Skin of body (tissue), 2 donors: ENCODE measurements around the gene PKN1. TPM values are rescaled to one million over a fixed set of nuclear protein-coding genes. Genes with fewer than 3 reads are reported as not detected.
"Not testable (repeated sequence)": the region's sequence is repeated elsewhere in the genome, so short reads cannot be mapped to it uniquely, and the experiment has no call there.

Experiments used
- DNase-seq: peaks from one replicate; lab custom pipeline; 2025; lab: John Stamatoyannopoulos, UW
- total RNA-seq: library from RNA; depleted of rRNA; stranded (reverse); fragments of >200 nt; gene quantifications from one replicate; pipeline ENCODE4 v1.2.3, GENCODE V29; 2014

PKN1 gene
- total RNA-seq, 1 donor from 2014 or later, result 32.3 TPM

DNA sequence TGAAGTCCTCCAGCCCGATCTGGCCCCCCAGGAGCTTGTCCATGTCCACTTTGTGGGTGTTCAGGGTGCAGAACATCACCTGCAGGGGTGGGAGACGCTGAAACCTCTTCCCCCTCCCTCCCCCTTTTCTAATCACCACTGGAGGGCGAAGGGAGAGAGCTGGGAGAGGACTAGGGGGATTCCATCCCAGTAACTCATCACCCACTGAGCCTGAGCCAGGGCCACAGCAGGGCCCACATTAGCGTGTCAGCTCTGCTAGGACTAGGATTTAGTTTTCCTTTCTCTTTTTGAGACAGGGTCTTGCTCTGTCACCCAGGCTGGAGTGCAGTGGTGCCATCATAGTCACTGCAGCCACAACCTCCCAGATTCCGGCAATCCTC is 47.6 kb downstream of the PKN1 start:
- no peak for DNase-seq

DNA sequence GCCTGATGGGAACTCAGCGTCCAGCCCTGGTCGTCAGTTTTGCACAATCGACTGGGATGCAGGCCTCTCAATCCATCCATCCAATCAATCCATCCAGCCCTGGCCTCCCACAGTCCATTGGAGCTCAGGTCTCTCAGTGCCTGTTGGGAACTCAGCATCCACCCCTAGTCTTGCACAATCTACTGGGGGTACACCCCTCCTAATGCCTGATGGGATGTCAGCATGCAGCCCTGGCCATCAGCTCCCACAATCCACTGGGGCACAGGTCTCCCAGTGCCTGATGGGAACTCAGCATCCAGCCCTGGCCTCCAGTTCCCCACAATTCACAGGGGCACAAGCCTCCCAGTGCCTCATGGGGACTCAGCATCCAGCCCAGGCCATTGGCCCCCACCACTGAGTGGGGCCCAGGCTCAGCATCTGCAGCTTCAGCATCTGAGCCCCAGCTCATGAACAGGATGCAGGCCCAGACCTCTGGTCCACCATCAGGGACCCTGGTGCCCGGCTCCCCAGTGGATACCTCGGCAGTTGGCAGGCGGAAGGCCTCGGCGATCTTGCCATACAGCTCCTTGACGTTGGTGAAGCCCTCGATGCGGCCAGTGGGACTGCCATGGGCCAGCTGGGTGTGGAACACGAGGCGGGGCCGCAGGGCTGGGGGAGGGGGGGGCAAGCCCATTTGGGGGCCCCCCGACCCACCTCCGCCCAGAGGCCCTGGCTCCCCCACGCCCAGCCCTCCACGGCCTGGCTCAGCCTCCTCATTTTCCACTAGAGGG is 49.3 kb downstream of the PKN1 start:
- no peak for DNase-seq

DNA sequence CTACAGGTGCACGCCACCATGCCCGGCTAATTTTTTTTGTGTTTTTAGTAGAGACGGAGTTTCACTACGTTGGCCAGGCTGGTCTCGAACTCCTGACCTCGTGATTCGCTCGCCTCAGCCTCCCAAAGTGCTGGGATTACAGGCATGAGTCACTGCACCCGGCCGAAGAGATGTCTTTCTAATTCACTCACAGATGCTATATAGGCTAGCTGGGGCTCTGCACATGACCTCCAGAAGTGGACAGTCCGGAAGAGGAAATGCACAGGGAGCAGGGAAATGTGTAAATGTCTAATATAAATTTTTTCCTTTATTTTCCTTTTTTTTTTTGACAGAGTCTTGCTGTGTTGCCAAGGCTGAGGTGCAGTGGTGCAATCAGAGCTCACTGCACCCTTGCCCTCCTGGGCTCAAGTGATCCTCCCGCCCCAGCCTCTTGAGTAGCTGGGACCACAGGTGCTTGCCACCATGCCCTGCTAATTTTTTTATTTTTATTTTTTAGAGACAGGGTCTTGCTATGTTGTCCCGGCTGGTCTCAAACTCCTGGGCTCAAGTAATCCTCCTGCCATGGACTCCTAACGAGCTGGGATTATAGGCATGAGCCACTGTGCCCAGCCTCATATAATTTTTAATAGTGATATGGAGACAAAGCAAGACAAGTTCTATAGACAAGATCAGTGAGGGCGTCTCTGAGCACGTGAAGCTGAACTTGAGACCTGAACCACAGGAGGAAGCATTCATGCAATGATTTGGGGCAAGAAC is 54.4 kb downstream of the PKN1 start:
- no peak for DNase-seq

DNA sequence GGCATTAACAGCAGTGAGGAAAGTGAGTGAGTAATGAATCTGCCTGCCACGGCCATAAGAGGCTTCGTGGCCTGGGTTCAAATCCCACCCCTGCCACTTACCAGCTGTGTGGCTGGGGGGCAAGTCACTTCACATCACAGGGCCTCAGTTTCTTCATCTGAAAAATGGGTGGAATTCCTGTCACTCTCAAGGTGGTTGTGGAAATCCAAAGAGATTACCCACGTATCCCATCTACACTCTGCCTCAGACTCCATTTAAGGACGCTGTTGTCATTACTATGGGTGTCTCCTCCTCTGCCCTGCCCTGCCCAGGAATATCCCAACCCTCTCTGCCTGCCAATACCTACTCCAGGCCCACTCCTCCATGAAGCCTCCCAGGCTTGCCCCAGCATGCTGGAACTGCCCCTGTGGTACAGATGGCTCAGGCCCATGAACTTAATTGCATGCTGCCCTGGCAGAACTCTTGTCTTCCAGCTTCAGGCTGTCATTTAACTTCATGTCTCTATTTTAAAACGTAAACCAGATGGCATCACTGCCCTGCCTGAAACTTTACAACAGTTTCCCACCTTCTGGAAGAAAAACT is 59.7 kb downstream of the PKN1 start:
- DNase-seq, result no peak

DNA sequence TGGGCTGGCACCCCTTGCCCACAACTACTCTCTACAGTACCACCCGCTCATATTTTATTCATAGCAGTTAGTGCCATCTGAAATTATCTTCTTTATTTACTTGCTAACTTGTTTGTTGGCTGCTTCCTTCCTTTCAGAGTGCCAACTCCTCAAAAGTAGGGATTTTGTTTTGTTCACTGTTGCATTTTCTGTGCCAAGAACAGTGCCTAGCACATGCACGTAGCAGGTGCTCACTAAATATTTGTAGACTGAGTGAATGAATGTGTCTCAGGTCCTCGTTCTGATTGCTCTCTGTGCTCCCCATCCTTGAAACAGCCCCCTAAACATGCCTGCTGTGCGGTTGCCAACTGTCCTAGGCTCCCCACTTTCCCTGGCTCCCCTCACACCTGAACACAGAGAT is 61.3 kb downstream of the PKN1 start:
- DNase-seq, result no peak

DNA sequence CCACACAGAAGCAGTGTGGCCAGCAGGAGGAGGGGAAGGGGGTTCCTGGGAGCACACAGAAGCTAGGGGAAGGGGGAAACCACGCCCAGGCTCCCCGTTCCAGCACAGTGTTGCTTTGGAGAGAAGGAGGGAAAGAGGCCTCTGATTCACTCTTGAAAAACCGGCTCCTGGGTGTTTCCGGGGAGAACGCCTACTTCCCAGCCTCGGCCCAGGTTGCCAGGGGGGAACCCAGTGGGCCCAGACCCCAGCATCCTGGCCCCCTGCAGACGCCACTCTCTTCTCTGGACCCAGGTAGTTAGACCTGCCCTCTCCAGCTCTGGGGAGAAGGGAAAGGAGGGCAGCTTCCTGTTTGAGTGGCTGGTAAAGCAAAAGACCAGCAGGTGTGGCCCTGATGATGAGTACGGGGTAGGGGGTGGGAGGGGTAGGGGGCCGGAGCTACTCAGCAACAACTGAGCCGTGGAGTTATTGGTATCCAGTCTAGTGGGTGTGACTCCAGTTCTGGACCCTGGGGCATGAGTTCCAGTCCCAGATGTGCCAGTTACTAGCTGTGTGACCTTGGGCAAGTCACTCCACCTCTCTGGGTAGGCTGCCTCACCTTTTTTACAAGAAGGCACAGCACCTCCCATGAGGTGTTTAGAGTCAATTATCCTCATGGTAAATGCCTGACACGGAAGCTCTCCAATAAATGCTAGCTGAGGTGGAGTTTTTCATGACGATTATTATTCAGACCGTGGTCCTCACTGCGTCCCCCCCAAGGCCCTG is 62.0 kb downstream of the PKN1 start:
- no peak for DNase-seq

DNA sequence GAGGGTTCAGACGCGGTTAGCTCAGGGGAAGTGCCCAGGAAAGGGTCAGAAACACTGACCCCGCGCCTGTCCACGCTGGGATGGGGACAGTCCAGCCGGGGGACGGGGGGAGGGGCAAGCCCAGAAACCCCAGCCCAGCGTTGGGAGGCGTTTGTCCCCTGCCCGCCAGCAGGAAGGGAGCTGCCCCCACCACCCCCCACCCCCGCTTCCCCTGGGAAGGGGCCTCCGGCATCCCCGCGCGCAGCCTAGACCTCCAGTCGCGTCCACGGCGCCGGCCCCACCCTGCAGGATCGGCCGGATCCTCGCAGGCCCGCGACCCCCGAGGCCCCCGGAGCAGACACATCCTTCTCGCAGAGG is 62.5 kb downstream of the PKN1 start:
- DNase-seq, result no peak

DNA sequence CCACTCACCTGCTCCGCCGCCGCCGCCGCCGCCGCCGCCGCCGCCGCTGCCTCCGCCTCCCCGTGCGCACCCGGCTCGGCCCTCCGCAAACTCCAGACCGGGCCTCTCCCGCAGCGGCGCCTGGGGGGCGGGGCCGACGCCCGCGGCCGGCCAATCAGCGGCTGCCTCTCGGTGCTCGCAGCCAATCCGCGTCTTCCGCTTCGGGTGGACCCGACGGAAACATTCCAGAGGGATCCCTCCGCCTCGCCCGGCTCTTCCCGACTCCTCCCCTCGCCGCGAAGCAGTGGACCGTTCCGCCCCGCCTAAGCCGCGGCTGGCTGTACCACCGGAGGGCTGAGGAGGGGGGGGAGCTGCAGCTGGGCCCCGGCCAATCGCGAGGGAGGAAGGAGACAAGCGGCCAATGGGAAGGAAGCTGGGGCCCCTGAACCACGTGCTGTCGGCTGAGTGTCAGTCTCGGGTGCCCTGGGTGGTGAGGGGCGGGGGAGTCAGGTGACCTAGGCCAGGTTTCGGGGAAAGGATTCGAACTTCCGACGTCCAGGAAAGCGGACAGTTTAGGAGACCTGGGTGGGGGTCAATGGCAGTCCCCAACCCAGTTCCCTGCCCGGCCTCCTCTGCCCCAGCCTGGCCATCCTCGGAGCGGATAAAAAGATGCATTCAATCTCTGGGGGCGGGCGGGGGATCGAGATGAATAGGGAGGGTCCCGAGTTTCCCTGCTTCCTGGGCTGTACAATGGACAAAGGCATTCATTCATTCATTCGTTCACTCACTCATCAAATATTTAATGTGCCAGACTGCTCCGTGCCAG is 63.1 kb downstream of the PKN1 start, which contains the start of gene GIPC1:
TSS of gene GIPC1 (minus strand) at position 99 of the 805 bp plus-strand sequence. CDS start 13,151 bp downstream, outside the sequence.
- DNase-seq, result peak; percentile 97

DNA sequence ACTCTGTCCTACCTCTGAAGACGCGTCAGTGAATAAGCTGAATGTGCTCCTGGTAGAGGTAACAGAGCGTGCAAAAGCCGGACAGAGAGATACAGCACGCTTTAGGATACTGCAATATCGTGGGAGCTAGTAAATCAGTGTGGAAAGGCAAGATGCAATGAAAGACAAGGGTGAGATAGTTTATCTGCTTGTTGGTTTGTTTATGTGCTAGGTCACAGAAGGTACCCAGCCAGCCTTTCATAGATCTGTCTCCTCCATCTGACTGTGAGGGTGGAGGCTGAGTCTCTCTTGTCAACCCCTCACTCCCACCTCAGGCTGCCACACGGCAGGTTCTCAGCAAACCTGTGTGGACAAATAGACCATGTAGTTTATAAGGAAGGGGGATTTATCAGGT is 63.7 kb downstream of the PKN1 start:
- no peak for DNase-seq

DNA sequence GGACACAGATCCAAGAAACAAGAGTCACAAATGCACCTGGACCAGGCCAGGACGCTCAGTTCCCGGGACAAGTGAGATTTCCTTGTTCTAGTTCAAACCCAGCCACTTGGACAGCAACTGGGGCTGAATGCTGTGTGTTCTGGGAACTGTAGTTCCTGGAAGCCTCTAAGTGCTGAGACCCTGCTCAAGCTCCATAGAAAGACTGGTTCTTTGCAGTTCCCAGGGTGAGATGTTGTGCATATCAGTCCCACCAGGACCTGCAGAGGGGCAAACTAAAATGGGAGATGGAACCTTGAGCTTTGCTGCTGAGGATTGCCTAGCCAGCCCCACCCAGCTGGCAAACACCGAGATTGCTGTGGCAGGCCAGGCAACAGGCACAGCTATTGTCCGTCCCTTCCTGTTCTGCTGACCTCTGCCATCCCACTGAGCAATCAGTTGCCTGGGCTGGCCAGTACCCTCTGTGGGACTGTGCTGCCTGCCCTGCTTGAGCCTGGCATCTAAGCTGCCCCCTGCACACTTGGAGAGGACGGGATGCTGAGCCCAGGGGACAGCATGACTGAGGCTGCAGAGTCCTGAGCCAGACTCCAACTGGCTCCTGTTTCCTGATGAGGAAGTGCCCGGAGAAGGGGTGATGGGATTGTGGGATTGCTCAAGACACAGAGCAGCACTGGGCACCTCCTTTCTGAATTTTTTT is 64.3 kb downstream of the PKN1 start:
- DNase-seq, result no peak

DNA sequence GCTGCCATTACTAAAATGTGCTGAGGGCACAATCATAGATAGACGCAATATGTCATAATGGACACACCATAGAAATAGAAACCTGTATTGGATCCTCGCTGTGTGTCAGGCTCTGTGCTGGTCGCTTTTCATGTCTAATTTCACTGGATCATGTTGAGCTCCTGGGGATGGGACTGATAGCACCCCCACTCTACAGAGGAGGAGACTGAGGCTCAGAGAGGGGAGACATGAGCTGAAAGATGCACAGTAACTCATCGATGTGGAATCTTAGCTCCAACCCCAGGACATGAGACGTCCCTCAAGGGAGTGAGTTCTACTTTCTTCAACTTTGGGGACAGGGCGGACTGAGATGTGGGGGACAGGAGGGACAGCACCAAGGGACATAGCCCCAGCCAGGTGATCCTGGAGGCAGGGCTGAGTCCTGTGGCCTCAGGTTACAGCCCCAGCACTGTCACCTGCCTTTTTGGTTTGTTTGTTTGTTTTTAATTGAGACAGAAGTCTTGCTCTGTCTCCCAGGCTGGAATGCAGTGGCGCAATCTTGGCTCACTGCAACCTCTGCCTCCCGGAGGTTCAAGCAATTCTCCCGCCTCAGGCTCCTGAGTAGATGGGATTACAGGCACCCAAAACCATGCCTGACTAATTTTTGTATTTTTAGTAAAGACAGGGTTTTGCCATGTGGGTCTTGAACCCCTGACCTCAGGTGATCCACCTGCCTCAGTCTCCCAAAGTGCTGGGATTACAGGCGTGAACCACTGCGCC is 69.4 kb downstream of the PKN1 start:
- no peak for DNase-seq

DNA sequence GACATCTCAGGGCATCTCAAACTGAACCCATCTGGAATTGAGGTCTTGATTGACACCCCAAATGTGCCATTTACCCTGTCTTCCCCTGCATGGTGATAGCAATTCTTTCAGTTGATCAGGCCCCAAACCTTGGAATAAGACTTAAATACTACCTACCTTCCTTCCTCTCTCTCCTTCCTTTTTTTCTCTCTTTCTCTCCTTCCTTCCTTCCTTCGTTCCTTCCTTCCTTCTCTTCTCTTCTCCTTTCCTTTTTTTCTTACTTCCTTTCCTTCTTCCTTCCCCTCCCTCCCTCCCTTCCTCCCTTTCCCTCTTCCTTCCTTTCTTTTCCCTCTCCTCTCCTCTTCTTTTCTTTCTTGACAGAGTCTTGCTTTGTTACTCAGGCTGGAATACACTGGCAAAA is 70.2 kb downstream of the PKN1 start:
- no peak for DNase-seq

DNA sequence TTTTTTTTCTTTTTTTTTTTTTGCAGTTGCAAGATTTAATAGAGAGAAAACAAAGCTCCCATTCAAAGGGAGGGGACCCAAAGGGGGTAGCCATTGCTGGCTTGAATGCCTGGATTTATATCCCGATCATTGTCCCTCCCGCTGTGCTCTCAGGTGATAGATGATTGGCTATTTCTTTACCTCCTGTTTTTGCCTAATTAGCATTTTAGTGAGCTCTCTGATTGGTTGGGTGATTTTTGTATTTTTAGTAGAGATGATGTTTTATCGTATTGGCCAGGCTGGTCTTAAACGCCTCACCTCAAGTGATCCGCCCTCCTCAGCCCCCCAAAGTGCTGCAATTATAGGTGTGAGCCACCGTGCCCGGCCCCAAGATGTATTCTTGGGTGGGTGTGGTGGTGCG is 71.5 kb downstream of the PKN1 start:
- not testable (repeated sequence) for DNase-seq

DNA sequence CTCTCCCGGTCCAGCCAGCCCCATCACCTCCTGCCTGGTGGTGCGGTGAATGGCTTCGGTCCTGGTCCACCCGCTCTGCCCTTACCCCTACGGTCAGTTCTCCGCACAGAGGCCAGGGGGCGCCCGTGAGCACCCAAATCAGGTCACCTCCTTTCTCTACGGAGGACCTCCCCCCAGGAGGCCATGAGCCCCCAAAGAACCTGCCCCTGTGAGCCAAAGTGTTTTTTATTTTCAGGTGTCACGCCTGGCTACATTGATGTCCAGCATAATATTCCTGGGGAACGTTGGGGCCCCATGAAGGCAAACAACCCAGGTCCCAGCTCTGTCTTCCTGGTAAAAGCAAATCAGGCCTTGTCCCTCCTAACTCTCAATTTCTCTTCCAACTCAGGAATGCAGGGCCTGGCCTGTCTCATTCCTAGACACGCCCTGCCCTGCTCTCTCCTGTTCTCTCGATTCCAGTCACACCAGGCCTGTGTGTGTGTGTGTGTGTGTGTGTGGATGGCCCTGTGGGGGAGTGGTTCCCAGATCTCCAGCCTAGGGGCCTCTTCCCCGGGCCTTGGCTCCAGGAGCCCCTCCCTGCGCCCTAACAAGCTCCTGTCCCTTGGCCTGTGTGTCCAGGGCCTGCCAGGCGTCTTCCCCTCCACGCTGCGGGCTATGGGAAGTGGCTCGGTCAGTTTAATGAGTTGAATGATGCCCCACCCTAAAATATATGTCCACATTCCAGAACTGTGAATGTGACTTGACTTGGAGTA is 72.6 kb downstream of the PKN1 start:
- DNase-seq, result peak; percentile 32

DNA sequence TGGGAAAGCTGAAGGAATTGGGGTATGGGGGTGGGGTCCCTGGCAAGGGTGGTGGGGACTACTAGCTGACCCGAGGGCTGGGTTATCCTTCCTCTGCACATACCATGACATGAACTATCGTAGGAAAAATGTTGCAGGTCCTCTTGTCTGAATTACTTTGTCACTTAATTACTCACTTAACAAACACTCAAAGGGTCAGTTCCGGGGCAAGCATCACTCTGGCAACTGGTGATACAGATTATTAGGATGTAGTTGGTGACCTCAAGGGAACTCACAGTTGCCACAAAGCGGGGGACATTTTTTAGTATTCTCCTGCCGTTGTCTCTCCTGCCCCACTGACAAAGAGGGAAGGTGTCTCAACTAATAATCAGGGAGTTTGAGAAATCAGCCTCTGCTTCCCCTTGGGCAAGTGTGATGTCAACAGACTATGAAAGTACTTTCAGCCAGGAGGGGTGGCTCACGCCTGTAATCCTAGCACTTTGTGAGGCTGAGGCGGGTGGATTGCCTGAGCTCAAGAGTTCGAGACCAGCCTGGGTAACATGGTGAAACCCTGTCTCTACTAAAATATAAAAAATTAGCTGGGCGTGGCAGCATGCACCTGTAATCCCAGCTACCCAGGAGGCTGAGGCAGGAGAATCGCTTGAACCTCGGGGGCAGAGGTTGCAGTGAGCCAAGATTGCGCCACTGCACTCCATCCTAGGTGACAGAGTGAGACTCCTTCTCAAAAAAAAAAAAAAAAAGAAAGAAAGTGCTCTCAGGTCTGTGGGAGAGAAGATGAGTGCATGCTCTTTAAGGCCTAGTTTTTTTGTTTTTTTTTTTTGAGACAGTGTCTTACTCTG is 74.8 kb downstream of the PKN1 start:
- DNase-seq, result no peak

DNA sequence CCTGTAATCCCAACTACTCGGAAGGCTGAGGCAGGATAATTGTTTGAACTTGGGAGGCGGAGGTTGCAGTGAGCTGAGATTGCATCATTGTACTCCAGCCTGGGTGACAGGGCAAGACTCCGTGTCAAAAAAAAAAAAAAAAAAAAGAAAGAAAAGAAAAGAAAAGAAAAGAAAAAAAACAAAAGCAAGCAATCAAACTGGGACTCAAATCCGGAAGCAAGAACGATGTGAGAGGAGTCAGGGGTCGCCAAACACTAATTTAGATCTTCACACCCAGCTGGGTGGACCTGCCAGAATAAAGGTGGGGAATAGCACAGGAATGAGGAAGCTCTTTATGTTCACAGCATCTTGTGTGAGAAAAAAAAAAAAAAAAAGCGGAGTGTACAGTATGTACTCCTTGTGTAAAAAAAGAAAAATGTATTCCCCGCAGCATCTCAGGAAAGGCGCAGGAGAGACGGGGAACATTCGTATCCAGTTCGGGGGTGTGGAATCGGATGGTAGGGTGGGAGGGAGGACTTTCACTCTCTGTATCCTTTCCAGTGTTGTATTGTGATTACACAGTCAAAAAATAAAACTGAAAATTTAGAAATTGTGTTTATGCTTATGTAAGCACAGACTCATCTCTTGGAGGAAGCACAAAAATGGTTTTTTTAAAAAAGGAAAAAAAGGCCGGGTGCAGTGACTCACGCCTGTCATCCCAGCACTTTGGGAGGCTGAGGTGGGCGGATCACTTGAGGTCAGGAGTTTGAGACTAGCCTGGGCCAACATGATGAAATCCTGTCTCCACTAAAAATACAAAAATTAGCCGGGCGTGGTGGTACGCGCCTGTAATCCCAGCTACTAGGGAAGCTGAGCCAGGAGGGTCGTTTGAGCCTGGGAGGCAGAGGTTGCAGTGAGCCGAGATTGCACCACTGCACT is 77.5 kb downstream of the PKN1 start:
- DNase-seq, result no peak

DNA sequence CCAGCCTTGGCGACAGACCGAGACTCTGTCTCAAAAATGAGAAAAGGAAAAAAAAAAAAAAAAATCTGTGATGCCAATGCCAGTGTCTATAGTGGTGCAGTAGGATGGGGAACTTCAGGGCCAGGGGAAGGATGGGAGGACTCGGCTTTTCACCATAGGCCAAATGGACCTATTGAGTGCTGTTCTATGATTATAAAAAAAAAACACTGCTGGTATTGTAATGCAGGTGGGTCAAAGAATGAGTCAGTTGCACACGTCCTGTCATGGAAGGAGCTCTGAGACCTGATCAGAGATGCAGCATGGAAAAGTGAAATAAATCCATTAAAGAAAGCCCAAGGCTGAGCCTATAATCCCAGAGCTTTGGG is 78.1 kb downstream of the PKN1 start:
- no peak for DNase-seq
